HG03432 (cell line): ENCODE measurements around the gene NDUFB2.
"Not testable (repeated sequence)": the region's sequence is repeated elsewhere in the genome, so short reads cannot be mapped to it uniquely, and the experiment has no call there.

Experiments
- ATAC-seq: cut with Tn5 transposase; IDR thresholded peaks from one replicate; pipeline ENCODE4 v1.9.1; 2021; ENCODE audit warnings: mild to moderate bottlenecking, moderate library complexity; ENCODE audit not compliant: unreplicated experiment

The NDUFB2 gene

GRCh38 chr7:140672382-140673062 lies 24.0 kb upstream of the NDUFB2 start, which contains the start of gene ADCK2:
TSS of gene ADCK2 (plus strand) at chr7:140672945. CDS start at chr7:140673331, 386 bp downstream.
- ATAC-seq, result peak; percentile 65

GRCh38 chr7:140673063-140673773 lies 23.3 kb upstream of the NDUFB2 start:
- peak; percentile 50 for ATAC-seq

- no peak for ATAC-seq
These were observed 22.7 kb upstream of the NDUFB2 start for GRCh38 chr7:140673774-140674155.

GRCh38 chr7:140674356-140674800 lies 22.1 kb upstream of the NDUFB2 start:
- ATAC-seq, result peak; percentile 31

GRCh38 chr7:140674899-140675701 lies 21.4 kb upstream of the NDUFB2 start:
- no peak for ATAC-seq

GRCh38 chr7:140675726-140676125 lies 20.8 kb upstream of the NDUFB2 start:
- no peak for ATAC-seq

GRCh38 chr7:140676306-140676705 lies 20.2 kb upstream of the NDUFB2 start:
- ATAC-seq, result peak; percentile 59

GRCh38 chr7:140676956-140677355 lies 19.6 kb upstream of the NDUFB2 start:
- not testable (repeated sequence) for ATAC-seq

GRCh38 chr7:140677496-140677895 lies 19.0 kb upstream of the NDUFB2 start:
- no peak for ATAC-seq

- no peak for ATAC-seq
These were observed 18.3 kb upstream of the NDUFB2 start for GRCh38 chr7:140678081-140678815.

GRCh38 chr7:140678816-140679130 lies 17.7 kb upstream of the NDUFB2 start:
- ATAC-seq, result no peak

GRCh38 chr7:140679186-140679585 lies 17.3 kb upstream of the NDUFB2 start:
- ATAC-seq, result no peak

GRCh38 chr7:140680886-140681285 lies 15.6 kb upstream of the NDUFB2 start:
- ATAC-seq, result no peak

GRCh38 chr7:140681766-140682165 lies 14.7 kb upstream of the NDUFB2 start:
- ATAC-seq, result no peak

GRCh38 chr7:140683657-140684056 lies 12.9 kb upstream of the NDUFB2 start:
- ATAC-seq, result no peak

- ATAC-seq, result no peak
These were observed 12.2 kb upstream of the NDUFB2 start for GRCh38 chr7:140684066-140684950.

- ATAC-seq, result no peak
These were observed 11.0 kb upstream of the NDUFB2 start for GRCh38 chr7:140685407-140686087.

GRCh38 chr7:140686921-140687320 lies 9.6 kb upstream of the NDUFB2 start:
- no peak for ATAC-seq

- ATAC-seq, result no peak
These were observed 8.2 kb upstream of the NDUFB2 start for GRCh38 chr7:140688341-140688740.
